HCT116 (cell line): ENCODE data around the gene SPON1. TPM values are rescaled to one million over a fixed set of nuclear protein-coding genes. Genes with fewer than 3 reads are reported as not detected.

ENCODE experiments used
- ATAC-seq: fragments of 200-7000 bp; cut with Tn5 transposase; 2 replicates; pipeline ENCODE4 v1.9.1; 2020; ENCODE audit warnings: mild to moderate bottlenecking, moderate library complexity
- BruUV-seq: library from RNA; stranded (reverse); fragments of 400-500 nt; replicated peaks from 2 replicates; lab custom pipeline; 2021; lab: Mats Ljungman, UMichigan
- CTCF ChIA-PET: fragments of 300-600 bp; sonication (Branson Sonifier 250); formaldehyde crosslinking; loops from one replicate; lab custom pipeline; 2021; ENCODE audit warnings: antibody characterized with exemption; lab: Charles Lee
- POLR2A ChIA-PET: fragments of 300-600, 350-600 bp; sonication (Branson Sonifier 250); formaldehyde crosslinking; loops from one replicate; lab custom pipeline; 2021; ENCODE audit warnings: antibody characterized with exemption; lab: Charles Lee
- RAD21 ChIA-PET, 2 experiments: fragments of 300-600 bp; sonication (Branson Sonifier 250); formaldehyde crosslinking; loops; one replicate each; lab custom pipeline; 2023; ENCODE audit warnings: low total read pairs in 2 of 2; ENCODE audit not compliant: uncharacterized antibody in 2 of 2, unreplicated experiment in 2 of 2, low non-redundant PET in 1 of 2; lab: Charles Lee
- DNase-seq: peaks from one replicate; pipeline ENCODE4 v3.0.0-alpha.2; 2010; ENCODE audit warnings: low read depth, low spot score
- H2AFZ ChIP-seq: fragments of 200-600 bp; shearing (Covaris generic), sonication (generic); 2 replicates; pipeline ENCODE4 v1.6.1; 2017; ENCODE audit warnings: low read depth, mixed run types, mixed read lengths, antibody characterized with exemption, low read length; ENCODE audit not compliant: poor library complexity, severe bottlenecking
- H3K27ac ChIP-seq: 2 replicates; pipeline ENCODE4 v1.5.1; 2012; ENCODE audit warnings: low read depth, low read length
- H3K27me3 ChIP-seq: fragments of 200-600 bp; sonication (generic); 2 replicates; pipeline ENCODE4 v1.6.1; 2016; ENCODE audit warnings: mixed run types, low read length, mixed read lengths; ENCODE audit not compliant: insufficient read depth
- H3K36me3 ChIP-seq, 2 experiments: fragments of 200-500 bp in 1 of 2; fragments of 200-600 bp in 1 of 2; sonication (Bioruptor generic) in 1 of 2; sonication (generic) in 1 of 2; 2 replicates each; pipeline versions ENCODE4 v1.5.1 to v1.6.1; 2014 to 2016; ENCODE audit warnings: low read length in 2 of 2, inconsistent platforms in 1 of 2, mixed read lengths in 1 of 2, mixed run types in 1 of 2; ENCODE audit not compliant: insufficient read depth in 2 of 2, control insufficient read depth in 1 of 2
- H3K4me1 ChIP-seq, 2 experiments: fragments of 200-600 bp in 1 of 2; sonication (generic) in 1 of 2; 2 replicates each; pipeline versions ENCODE4 v1.5.1 to v1.6.1; 2012 to 2017; ENCODE audit warnings: low read length in 2 of 2, inconsistent platforms in 1 of 2, mild to moderate bottlenecking in 1 of 2, mixed read lengths in 1 of 2, mixed run types in 1 of 2, moderate library complexity in 1 of 2; ENCODE audit not compliant: insufficient read depth in 2 of 2, control insufficient read depth in 1 of 2
- H3K4me2 ChIP-seq: fragments of 200-600 bp; sonication (generic); 2 replicates; pipeline ENCODE4 v1.6.1; 2017; ENCODE audit warnings: mixed run types, low read length, mixed read lengths
- H3K4me3 ChIP-seq, 2 experiments: fragments of 200-600 bp in 1 of 2; sonication (generic) in 1 of 2; replicated peaks in 1 of 2; 2 replicates each; pipeline ENCODE4 v1.5.1; 2011 to 2016; ENCODE audit warnings: low read length in 2 of 2, control low read depth in 1 of 2, low read depth in 1 of 2, mild to moderate bottlenecking in 1 of 2, mixed read lengths in 1 of 2, mixed run types in 1 of 2
- H3K79me2 ChIP-seq: fragments of 200-600 bp; sonication (generic); 2 replicates; pipeline ENCODE4 v1.6.1; 2017; ENCODE audit warnings: mild to moderate bottlenecking, mixed run types, low read length, moderate library complexity, mixed read lengths; ENCODE audit not compliant: insufficient read depth
- H3K9ac ChIP-seq: fragments of 200-600 bp; sonication (generic); 2 replicates; pipeline ENCODE4 v1.6.1; 2016; ENCODE audit warnings: low read length, mixed read lengths
- H3K9me2 ChIP-seq: fragments of 200-600 bp; sonication (generic), shearing (Covaris generic); 2 replicates; pipeline ENCODE4 v1.6.1; 2017; ENCODE audit warnings: mixed run types, mild to moderate bottlenecking, moderate library complexity; ENCODE audit not compliant: insufficient read depth
- H3K9me3 ChIP-seq, 2 experiments: fragments of 200-500 bp in 1 of 2; fragments of 200-600 bp in 1 of 2; sonication (Bioruptor generic) in 1 of 2; sonication (generic) in 1 of 2; 2 replicates each; pipeline ENCODE4 v1.6.1; 2014 to 2017; ENCODE audit warnings: low read length in 2 of 2, mixed read lengths in 2 of 2, inconsistent platforms in 1 of 2, low read depth in 1 of 2, mild to moderate bottlenecking in 1 of 2, mixed run types in 1 of 2, moderate library complexity in 1 of 2; ENCODE audit not compliant: control insufficient read depth in 1 of 2, insufficient read depth in 1 of 2
- H4K20me1 ChIP-seq: fragments of 200-600 bp; sonication (generic), shearing (Covaris generic); 2 replicates; pipeline ENCODE4 v1.6.1; 2017; ENCODE audit warnings: mixed run types, mild to moderate bottlenecking, moderate library complexity; ENCODE audit not compliant: insufficient read depth
- ATF3 ChIP-seq: IDR thresholded peaks from 2 replicates; pipeline ENCODE4 v1.6.1; 2012
- CEBPB ChIP-seq: IDR thresholded peaks from 2 replicates; pipeline ENCODE4 v1.6.1; 2012; ENCODE audit warnings: low read depth
- CTCF ChIP-seq, 3 experiments: fragments of 200-600 bp in 1 of 3; sonication (generic) in 1 of 3; IDR thresholded peaks in 2 of 3; conservative IDR thresholded peaks in 1 of 3; 2 replicates each; pipeline ENCODE4 v1.5.1; 2012 to 2017; ENCODE audit warnings: low read depth in 2 of 3, low read length in 2 of 3, antibody characterized with exemption in 1 of 3, borderline replicate concordance in 1 of 3, control low read depth in 1 of 3, mild to moderate bottlenecking in 1 of 3, mixed read lengths in 1 of 3, mixed run types in 1 of 3, moderate library complexity in 1 of 3; ENCODE audit not compliant: insufficient read depth in 1 of 3
- EGR1 ChIP-seq: IDR thresholded peaks from 2 replicates; pipeline ENCODE4 v1.6.1; 2012; ENCODE audit warnings: low read depth
- ELF1 ChIP-seq: IDR thresholded peaks from 2 replicates; pipeline ENCODE4 v1.6.1; 2012; ENCODE audit warnings: low read depth, borderline replicate concordance
- EZH2 ChIP-seq: fragments of 200-600 bp; sonication (generic); IDR thresholded peaks from 2 replicates; pipeline ENCODE4 v1.6.1; 2017; ENCODE audit warnings: antibody characterized with exemption, mixed run types
- FOSL1 ChIP-seq: IDR thresholded peaks from 2 replicates; pipeline ENCODE4 v1.6.1; 2012; ENCODE audit warnings: low read depth
- POLR2AphosphoS5 ChIP-seq: IDR thresholded peaks from 2 replicates; pipeline ENCODE4 v1.6.1; 2011; ENCODE audit warnings: mild to moderate bottlenecking, low read depth, low read length, moderate library complexity
- RAD21 ChIP-seq: IDR thresholded peaks from 2 replicates; pipeline ENCODE4 v1.6.1; 2012; ENCODE audit warnings: low read depth, mild to moderate bottlenecking
- REST ChIP-seq: IDR thresholded peaks from 2 replicates; pipeline ENCODE4 v1.6.1; 2012; ENCODE audit warnings: low read depth
- SP1 ChIP-seq: IDR thresholded peaks from 2 replicates; pipeline ENCODE4 v1.6.1; 2012; ENCODE audit warnings: low read depth
- SRF ChIP-seq: IDR thresholded peaks from 2 replicates; pipeline ENCODE4 v1.6.1; 2012; ENCODE audit warnings: low read depth
- YY1 ChIP-seq: IDR thresholded peaks from 2 replicates; pipeline ENCODE4 v1.6.1; 2011; ENCODE audit warnings: low read length, low read depth, moderate library complexity, mild to moderate bottlenecking; ENCODE audit not compliant: insufficient replicate concordance; ENCODE audit errors: extremely low read depth
- intact Hi-C: fragments of 100-400 bp; cut with micrococcal nuclease; formaldehyde crosslinking; loops from 2 replicates; pipeline ENCODE4 v1.10.0; 2022
- total RNA-seq: library from RNA; stranded (reverse); gene quantifications from one replicate; pipeline ENCODE4 v1.2.1, GENCODE V29; 2021; ENCODE audit not compliant: unreplicated experiment

The SPON1 gene
- total RNA-seq, 1 experiment from 2014 or later = 0.17 TPM

DNA sequence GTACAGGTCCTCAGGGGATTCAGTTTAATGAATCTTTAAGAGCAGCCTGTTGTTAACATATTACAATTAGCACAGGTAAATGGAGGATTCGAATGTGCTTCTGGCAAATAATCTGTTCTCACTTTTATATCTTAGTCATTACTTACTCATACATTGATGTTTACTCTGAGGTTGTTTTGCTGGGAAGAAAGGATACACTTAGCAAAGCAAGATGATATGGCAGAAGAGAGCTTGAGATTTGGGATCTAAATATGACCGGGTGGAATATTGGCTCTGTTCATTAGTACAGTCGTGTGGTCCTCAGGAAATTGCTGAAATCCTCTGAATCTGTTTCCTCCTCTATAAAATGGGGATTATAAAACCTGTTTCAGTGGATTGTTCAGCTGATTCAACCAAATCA lies 59.7 kb downstream of the SPON1 start:
- Histone ChIP-seq H3K4me1 (peaks cover 0 to 9% of the 10 kb centered on the region in 2 experiments; a peak in 2 of 4 replicates), H3K27ac (no peak overlapping the region), H3K4me2 (no peak overlapping the region), H2AFZ (no peak overlapping the region), H3K36me3 (no peaks in the 10 kb centered on the region), H3K9me2 (no peaks in the 10 kb centered on the region), H4K20me1 (no peaks in the 10 kb centered on the region), H3K9ac (no peak overlapping the region), H3K4me3 (no peak overlapping the region), H3K27me3 (no peaks in the 10 kb centered on the region; the same call in 1 of the 2 replicates), H3K79me2 (no peaks in the 10 kb centered on the region), H3K9me3 (no peaks in the 10 kb centered on the region)
- no TSS peak for BruUV-seq
- TF ChIP-seq ATF3 = no peak
- TF ChIP-seq FOSL1 = 0 out of 2 replicates have a peak, but pooled peaks have one; percentile 7
- no peak for TF ChIP-seq ELF1
- no peak for TF ChIP-seq EZH2
- no peak for TF ChIP-seq SP1
- TF ChIP-seq CEBPB = no peak
- no peak for TF ChIP-seq RAD21
- no peak for DNase-seq
- CTCF ChIA-PET = no interaction called here
- intact Hi-C loops = no loop called here
- POLR2A ChIA-PET = no interaction called here
- no peak for ATAC-seq
- RAD21 ChIA-PET = no interaction called here

- RAD21 ChIA-PET = no interaction called here
- ATAC-seq (no peak), DNase-seq (no peak)
- peaks cover 0 to 9% of the 10 kb centered on the region in 2 experiments; a peak in 2 of 4 replicates for H3K4me1 ChIP-seq
- H3K4me2 ChIP-seq = no peak overlapping the region
- CTCF ChIA-PET = no interaction called here
- POLR2A ChIA-PET = no interaction called here
- H3K9ac ChIP-seq = no peak overlapping the region
- BruUV-seq = no TSS peak
- H3K9me2 ChIP-seq = no peaks in the 10 kb centered on the region
- no peaks in the 10 kb centered on the region for H4K20me1 ChIP-seq
- intact Hi-C loops = no loop called here
- H3K9me3 ChIP-seq = no peaks in the 10 kb centered on the region
- H2AFZ ChIP-seq = no peak overlapping the region
- H3K79me2 ChIP-seq = no peaks in the 10 kb centered on the region
- H3K27ac ChIP-seq = no peak overlapping the region
- no peaks in the 10 kb centered on the region for H3K36me3 ChIP-seq
- H3K27me3 ChIP-seq = no peaks in the 10 kb centered on the region; the same call in 1 of the 2 replicates
- no peak overlapping the region for H3K4me3 ChIP-seq
- TF ChIP-seq CTCF (IDR thresholded peaks at IDR 0.05 in 2 of 3, conservative IDR thresholded peaks at IDR 0.05 in 1 of 3; ENCODE audit: borderline replicate concordance in 1 of 3, insufficient read depth in 1 of 3, low read depth in 2 of 3, low read length in 2 of 3) = no peak
- TF ChIP-seq CEBPB = no peak
- TF ChIP-seq SRF = no peak
- TF ChIP-seq REST = no peak
- TF ChIP-seq POLR2AphosphoS5 = no peak
- TF ChIP-seq EGR1 = no peak
- no peak for TF ChIP-seq YY1
- TF ChIP-seq EZH2 = no peak
These were observed 60.3 kb downstream of the SPON1 start for GRCh38 chr11:14022821-14023220.
